HG03108 (cell line): ENCODE data around the gene RHBDF1.

ENCODE experiments used
- ATAC-seq: cut with Tn5 transposase; IDR thresholded peaks from one replicate; pipeline ENCODE4 v1.9.1; 2021; ENCODE audit warnings: moderate library complexity; ENCODE audit not compliant: unreplicated experiment

The RHBDF1 gene

GRCh38 chr16:72561-73548 lies at the start of gene RHBDF1:
Gene RHBDF1, minus strand, starts transcription at chr16:72631. Its CDS starts 7,616 bp downstream, at chr16:65015.
- no peak for ATAC-seq

- no peak for ATAC-seq
Observed at GRCh38 chr16:120756-121155, 48.3 kb upstream of the RHBDF1 start.

- no peak for ATAC-seq
Observed at GRCh38 chr16:119835-120491, 47.5 kb upstream of the RHBDF1 start.

- no peak for ATAC-seq
Observed at GRCh38 chr16:119295-119694, 46.9 kb upstream of the RHBDF1 start.

GRCh38 chr16:118857-119256 lies 46.4 kb upstream of the RHBDF1 start:
- ATAC-seq = no peak

GRCh38 chr16:117379-118365 lies 45.2 kb upstream of the RHBDF1 start:
- ATAC-seq = no peak

- ATAC-seq = no peak
Observed at GRCh38 chr16:116015-116414, 43.6 kb upstream of the RHBDF1 start.

GRCh38 chr16:114327-114726 lies 41.9 kb upstream of the RHBDF1 start:
- ATAC-seq = no peak

- ATAC-seq = no peak
Observed at GRCh38 chr16:112153-112840, 39.9 kb upstream of the RHBDF1 start.

- peak; percentile 52 for ATAC-seq
Observed at GRCh38 chr16:106623-107324, 34.3 kb upstream of the RHBDF1 start.

GRCh38 chr16:105521-105920 lies 33.1 kb upstream of the RHBDF1 start:
- ATAC-seq = no peak

- no peak for ATAC-seq
Observed at GRCh38 chr16:104928-105327, 32.5 kb upstream of the RHBDF1 start.

GRCh38 chr16:104355-104754 lies 31.9 kb upstream of the RHBDF1 start:
- ATAC-seq = no peak

- ATAC-seq = no peak
Observed at GRCh38 chr16:102060-102855, 29.8 kb upstream of the RHBDF1 start.

- ATAC-seq = no peak
Observed at GRCh38 chr16:101586-101985, 29.2 kb upstream of the RHBDF1 start.

- ATAC-seq = no peak
Observed at GRCh38 chr16:100989-101388, 28.6 kb upstream of the RHBDF1 start.

GRCh38 chr16:97822-98221 lies 25.4 kb upstream of the RHBDF1 start:
- ATAC-seq = no peak

- ATAC-seq = peak; percentile 65
Observed at GRCh38 chr16:96935-97381, 24.5 kb upstream of the RHBDF1 start.

GRCh38 chr16:94918-95265 lies 22.5 kb upstream of the RHBDF1 start:
- no peak for ATAC-seq
